ENCODE measurements around the gene FHOD3.
"Not testable (repeated sequence)": the region's sequence is repeated elsewhere in the genome, so short reads cannot be mapped to it uniquely, and the experiment has no call there.

The FHOD3 gene

DNA sequence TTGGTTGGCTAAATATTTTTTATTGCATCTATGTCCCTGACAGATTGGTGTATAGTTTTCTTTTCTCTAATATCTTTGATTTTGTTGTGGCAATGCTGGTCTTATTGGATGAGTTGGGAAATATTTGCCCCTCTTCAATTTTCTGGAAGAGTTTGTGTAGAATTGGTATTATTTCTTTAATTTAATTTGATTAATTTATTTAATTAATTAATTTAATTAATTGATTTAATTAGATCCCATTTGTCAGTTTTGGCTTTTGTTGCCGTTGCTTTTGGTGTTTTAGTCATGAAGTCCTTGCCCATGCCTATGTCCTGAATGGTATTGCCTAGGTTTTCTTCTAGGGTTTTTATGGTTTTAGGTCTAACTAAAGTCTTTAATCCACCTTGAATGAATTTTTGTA lies 253.8 kb downstream of the FHOD3 start:
- not testable (repeated sequence) for DNase-seq (ENCODE audit: low read depth)

DNA sequence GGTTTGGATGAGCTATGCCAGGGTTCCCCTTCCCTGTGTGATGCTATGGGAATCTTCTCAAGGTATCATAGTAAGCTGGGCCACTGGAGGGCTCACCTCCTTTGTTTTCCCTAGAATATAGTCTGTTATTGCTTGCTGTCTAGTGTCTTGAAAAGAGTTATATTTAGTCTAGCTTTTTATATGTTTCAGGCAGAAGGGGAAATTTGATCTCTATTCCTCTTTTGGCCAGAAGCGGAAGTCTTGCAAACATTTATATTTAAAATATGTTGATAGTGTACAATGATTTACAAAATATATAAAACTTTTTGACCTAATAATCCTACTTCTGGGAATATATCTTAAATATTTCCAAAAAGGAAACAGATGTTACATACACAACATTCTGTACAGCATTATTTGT lies 260.7 kb downstream of the FHOD3 start:
- no peak for DNase-seq (ENCODE audit: low read depth)

DNA sequence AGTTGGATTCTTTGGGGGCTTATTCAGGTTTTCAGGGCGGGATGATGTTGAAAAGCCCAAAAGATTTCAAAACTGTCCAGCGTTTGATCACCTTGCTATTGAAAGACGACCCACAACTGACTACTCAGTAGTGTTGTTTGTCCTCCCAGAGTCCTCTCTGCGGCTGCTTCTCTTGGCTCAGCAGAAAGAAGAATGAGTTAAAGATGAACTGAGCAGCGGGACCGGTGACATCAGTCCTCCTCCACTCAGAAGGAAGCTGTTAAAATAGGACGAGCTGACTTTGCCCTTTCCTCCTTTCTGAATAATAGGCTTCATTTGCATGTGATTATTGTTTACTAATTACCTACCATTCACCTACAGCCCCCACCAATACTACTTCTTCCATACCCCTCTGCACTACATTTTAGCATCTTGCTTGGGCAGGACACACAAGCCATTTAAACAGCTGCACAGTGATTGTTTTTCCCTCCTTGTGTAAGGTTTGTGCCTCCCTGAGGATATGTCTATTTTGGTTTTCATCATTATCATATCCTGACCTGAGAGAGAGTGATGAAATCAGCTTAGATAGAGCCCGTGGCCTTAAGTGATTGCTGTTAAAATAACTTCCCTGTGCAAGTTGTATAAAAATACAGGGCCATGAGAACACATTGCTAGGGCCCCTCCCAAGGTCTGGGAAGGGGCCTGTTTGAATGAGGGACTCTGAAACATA lies 261.8 kb downstream of the FHOD3 start:
- DNase-seq (ENCODE audit: low read depth) = no peak

DNA sequence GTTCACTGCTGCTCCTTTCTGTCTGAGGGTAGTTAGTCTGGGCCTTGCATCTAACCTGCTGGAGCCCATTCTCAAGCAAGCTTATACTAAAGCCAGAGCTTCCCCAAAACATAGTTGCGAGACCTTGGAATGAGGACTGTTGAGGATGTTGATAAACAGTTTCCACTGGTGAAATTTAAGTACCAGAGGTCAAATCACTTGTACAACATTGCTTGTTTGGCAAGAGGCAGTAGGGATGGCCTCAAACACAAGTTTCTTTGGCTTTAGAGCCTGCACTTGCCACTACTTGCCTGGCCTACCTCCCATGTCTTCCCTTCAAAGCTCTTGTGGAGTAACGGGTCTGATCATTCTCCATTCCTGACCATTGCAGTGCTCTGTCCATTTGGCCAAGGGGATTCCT lies 262.7 kb downstream of the FHOD3 start:
- no peak for DNase-seq (ENCODE audit: low read depth)

DNA sequence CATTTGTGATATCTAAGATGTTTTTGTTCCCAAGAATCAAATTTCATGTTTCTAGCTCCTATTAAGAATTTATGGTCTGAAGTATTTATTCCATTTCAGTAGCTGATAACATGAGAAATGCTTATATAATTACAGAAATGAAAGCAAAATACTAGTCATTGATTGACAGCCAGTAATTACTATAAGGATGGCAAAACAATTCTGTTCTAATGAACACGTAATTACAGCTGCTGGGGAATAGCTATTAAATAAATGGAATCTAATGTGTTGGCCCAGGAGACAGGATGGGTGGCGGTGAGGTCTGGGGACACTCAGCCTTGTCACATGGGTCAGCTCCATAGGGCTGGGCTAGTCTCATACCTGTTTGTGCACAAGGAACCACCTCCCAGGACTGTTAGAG lies 263.5 kb downstream of the FHOD3 start:
- DNase-seq (ENCODE audit: low read depth) = no peak

DNA sequence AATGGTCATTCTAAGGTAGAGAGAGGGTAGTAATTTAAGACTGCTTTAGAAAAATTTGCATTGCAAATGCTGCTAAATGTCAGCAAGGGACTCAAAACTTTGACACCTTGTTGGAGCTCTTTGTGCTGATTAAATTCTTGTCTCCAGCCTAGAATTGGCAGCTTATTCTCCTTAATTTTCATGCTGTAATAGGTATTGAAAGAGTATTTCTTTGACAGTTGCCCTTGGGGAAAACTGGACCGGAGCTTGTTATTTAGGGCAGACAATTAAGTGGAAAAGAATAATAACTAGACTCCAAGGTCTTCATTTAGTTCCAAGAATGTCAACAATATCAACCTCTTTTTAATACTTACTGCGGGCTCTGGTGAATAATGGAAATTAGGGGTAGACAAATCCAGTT lies 267.3 kb downstream of the FHOD3 start:
- no peak for DNase-seq (ENCODE audit: low read depth)

DNA sequence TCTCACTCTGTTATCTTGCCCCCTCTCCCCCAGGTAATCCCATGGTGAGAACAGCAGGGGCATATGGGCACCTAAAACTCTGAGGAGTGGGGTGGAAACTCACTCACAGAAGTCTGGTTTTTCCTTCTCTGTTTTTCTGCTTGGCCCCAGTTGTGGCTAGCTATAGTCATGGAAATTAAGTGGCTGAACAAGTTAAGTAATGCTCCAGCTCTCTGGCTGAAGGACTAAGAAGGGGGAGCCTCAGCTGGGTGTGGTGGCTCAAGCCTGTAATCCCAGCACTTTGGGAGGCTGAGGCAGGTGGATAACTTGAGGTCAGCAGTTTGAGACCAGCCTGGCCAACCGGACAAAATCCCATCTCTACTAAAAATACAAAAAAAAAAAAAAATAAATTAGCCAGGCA lies 270.3 kb downstream of the FHOD3 start:
- no peak for DNase-seq (ENCODE audit: low read depth)

DNA sequence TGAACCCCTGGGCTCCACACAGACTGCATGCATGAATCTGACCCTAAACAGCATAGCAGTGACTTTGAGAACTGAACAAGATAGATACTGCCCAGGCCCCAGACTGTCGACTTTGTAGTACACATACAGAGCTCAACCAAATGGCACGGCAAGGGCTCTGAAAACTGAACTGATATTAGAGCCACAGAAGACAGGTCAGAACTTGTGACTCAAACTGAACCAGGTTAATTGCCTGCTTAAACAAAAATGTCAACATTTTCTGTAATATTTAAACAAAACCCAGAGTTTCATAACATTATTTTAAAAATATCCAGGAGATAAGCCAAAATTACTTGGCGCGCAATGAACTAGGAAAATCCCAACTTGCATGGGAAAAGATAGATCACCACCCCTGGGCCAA lies 271.0 kb downstream of the FHOD3 start:
- DNase-seq (ENCODE audit: low read depth) = no peak

DNA sequence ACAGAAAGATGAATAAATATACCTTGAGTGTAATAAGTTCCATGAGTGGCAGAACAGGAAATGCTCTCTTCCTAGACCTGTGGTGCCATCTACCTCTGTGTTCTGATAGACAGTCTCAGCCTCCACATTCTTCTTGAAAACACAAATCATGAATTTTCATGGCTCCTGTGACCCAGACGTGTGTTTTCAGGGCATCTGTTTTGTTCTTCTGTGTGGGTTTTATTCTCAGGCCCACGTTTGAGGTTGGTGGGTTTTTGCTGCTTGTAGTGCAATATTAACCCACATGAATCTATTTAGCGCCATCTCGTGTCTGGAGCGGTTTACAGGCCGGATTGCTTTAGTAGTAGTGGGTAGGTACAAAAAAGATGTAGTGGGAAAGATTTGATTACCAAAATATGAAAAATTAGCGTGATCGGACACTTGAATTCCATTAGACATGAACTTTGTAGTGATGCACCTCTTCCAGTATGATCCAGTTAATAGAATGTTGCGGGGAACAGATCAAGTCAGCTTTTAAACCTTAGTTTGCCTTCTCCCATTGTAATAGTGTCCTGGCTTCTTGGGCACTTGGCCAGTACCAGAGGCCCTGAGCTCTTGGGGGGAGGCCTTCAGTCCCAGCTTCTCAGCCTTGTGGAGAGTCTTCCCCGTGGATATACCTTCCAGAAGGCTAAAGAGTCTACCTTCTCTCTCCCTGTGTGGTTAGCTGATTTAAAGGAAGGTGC lies 274.8 kb downstream of the FHOD3 start:
- no peak for DNase-seq (ENCODE audit: low read depth)

DNA sequence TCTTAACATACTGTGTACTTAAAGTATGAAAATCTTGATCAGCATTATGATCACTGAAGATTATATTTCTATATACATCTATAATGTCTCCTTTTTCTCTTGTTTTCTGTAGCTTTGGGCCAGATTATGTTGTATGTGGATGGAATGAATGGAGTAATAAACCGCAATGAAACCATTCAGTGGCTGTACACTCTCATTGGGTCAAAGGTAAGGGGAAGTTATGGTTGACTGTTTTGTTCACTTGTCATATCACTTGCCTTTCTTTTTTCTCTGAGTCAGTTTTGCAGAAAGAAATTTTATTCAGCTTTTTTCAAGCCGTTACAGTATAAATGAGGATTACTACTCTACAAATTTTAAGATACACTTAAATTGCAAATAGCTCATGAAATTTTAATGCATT lies 278.8 kb downstream of the FHOD3 start:
- DNase-seq (ENCODE audit: low read depth) = no peak

DNA sequence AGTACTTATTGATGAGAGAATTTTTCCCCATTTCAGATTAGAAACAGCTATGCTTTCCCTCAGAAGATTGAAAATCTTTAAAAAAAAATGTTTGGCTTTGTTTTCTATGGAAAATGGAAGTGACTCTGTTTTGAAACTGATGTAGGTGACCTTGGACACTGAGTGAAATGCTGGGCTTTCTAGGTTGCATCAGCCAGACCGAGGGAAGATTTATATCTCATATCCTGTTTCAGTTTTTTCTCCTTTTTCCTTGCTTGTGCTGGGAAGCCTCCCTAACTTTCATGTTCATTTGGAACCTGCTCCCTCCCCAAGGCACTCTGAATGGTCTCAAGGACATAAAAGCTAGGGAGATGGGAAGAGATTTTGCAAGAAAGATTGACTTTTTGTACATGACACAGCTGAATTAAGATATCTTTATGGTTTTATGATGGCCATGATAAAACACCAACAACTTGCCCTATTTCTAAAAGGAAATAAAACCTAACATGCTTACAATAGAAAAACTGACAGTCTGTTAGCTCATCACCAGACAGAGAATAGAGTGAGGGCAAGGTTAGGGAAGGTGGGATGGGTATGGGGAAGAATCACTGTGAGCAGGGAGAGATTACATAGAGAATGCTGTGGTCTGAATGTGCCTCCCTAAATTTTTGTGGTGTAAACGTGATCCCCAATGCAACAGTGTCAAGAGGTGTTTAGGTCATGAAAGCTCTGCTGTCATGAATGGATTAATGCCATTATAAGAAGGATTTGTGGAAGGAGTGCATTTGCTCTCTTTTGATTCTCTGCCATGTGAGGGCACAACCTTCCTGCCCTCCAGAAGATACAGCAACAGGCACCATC lies 281.6 kb downstream of the FHOD3 start:
- DNase-seq (ENCODE audit: low read depth) = no peak

DNA sequence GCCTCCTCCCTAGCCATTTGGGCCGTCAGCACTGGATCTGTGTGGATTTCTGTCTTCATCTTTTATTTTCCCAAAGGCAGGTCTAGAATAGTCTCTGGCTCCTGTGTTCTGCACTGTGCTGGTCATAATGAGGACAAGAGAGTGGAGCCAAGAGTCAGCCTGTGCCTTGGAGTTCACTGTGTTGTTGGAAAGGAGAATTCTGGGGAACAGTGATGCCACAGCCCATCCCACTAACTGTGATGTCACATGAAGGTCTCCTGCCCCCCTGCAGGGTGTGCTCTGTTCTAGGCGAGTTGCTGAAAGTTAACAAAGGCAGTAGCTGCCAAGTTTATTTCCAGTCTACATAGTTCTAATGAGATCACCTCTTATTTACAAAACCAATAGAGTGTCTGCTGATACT lies 282.8 kb downstream of the FHOD3 start:
- no peak for DNase-seq (ENCODE audit: low read depth)

DNA sequence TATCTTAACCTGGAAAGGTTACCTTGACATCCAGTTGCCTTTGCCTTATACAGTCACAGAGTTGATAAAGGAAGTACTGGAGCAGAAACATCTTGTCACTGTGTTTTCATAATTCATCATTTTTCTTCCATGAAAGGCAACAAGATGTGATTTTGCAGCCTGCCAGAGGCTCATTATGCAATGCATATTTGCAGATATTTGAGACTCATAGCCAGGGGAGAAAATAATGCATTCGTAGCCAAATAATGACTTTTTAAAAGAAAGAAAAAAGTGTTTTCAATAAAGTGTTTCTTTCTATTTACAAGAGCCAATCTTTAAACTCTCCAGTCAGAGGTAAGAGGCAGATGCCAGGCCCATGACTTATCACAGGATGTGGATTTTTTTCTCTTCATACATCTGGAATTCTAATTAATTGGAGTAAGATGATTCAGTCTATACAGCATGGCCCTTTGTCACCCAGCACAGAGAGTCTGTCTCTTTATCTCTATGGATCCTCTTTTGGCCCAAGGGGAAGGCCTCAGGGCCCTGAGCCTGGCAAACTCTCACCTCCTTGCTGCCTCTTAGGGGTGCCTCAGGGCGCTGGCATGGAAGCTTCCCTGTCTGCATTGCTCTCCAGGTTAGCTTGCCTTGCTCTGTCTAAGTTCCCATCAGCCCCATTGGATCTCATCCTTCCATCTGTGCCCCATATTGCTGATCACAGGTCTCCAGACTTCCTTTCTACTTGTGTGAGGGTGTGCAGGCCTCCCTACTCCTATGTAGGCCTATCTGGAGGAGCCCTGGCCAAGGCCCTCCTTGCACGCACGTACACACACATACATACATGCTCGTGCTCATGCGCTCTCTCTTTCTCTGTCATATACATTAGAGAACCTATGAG lies 283.6 kb downstream of the FHOD3 start:
- no peak for DNase-seq (ENCODE audit: low read depth)

DNA sequence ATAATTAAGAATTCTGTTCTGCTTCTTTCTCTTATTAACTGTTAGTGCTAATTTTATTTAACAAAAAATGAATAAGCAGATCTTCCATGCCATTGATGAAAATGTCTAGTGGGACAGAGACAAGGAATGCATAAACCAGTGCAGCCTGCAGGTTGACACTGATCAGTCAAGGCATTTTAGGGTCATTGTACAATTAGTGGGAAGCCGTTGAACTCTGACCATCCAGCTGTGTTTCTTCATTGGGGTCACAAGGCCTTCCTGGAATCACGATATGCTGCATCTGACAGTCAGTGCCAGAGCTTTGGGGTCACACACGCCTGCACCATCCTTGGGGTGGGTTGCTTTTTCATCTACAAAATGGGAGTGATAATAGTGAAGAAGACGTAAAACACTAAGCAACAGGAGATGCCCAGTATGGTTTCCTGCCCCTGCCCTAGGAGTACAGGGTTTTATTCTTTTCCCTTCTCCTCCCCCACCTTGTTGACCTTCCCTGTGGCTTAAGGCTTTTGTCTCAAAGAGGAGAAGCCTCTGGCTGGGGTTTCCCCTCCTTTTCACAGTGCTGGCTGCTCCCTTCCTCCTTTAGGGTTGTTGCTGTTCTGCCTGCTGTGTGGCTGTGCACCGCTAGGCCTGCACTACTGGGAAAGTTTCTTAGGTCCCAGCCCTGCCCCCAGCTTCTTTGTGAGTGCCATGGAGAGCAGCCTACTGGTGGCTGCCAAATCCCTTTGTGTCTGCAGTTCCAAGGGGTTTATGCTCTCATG lies 285.7 kb downstream of the FHOD3 start:
- DNase-seq (ENCODE audit: low read depth) = no peak

DNA sequence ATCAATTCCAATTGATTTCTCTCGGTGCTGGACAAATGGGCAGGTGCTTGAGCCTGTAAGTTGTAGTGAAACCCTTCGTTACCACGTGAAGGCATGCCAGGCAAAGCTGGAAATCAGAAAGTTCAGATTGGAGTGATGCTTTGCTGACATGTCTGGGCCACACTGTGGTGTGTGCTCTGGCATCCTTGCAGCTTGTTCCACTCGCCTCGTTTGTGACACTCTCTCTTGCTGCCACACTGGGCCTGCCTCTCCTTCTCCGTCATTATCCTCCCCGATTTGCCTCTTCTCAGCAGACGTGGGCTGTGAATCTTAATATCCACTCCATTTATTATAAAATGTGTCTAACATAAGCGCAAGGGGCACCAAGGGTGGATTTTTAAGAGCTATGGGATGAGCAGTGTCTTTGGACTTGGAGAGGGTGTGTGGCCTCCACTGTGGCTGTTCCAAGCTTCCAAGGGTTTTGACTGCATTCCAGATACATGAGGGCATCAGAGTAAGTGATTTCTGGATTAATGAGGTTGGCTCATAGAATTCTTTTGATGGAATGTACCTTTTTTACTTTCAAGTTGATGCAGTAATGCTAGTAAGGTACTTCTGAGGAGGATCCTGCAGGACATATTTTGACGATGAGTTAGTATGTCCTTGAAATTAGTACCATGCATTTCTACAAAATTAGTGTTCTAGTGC lies 292.5 kb downstream of the FHOD3 start:
- DNase-seq (ENCODE audit: low read depth) = no peak

DNA sequence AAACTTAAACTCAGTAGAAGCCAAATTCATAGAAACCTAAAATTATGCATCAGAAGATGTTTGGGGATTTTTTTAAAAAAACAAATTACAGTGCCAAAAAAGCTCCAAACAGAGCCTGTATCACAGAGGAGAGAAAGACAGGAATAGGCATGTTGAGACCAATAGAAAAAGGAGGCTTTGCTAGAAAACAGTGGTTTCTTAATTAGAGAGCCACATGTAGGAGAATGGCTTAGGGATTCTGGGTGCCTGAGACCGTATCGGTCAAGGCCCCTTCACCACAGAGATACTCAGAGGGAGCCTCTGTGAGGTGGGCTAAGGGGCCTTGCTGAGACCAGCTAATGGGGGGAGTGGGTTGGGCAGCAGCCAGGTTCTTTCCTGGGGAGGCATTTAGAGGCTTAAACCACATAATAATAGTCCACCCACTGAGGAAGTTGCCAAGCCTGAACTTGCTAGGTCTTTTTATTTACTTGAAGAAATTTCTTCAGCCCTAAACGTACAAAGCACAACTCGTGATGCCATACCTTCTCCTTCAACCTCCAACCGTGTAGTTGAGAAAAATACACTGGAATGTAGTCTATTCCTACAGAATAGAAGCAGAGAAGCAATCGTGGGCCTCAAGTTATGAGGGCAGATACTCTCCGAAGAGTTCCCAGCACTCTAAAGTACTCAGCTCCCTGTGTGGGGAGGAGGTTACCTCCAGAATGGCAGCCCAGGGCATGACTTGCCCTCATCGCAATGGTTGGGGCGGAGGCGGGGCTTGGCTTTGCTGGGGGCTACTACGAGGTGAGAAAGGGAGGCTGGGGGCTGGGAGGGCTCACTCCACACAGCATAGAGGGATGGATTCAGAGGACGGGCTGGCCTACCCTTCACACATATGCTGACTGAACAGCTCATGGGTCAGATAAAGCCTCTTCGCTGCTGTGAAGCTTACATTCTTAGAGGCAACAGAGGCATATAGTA lies 293.4 kb downstream of the FHOD3 start:
- no peak for DNase-seq (ENCODE audit: low read depth)

DNA sequence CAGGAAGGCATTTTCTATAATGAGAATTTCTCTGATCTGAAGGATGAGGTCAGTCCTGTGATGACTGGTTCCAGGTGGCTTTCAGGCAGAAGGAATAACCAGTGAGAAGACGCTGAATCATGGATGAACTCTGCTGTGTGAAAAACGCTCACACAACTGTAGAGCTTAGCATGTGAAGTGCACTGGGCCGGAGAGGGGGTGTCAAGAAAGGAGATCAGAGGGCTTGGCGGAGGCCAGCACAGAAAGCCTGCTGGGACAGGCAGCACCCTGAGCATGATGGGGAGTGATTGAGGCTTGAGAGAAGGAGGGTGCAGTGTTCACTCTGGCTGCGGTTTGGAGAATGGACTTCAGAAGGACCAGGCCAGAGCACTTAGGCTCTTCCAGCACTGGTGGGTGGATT lies 294.8 kb downstream of the FHOD3 start:
- DNase-seq (ENCODE audit: low read depth) = no peak

DNA sequence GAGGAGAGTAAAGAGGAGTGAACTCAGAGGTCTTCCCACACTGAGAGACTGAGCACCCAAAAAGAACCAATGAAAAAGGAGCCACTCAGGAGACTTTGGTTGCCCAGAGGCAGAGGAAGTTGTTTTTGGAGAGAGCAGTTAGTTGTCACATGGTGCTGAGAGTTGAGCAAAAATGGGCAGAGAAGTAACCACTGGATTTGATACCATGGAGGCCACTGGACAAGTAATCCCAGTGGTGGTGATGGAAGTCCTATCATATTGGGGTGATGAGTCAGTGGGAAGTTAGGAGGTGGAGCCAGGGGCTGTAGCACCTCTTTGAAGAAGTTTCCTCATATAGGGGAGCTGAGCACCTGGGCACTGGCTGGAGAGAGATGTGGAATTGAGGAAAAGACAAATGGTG lies 295.5 kb downstream of the FHOD3 start:
- DNase-seq (ENCODE audit: low read depth) = no peak

DNA sequence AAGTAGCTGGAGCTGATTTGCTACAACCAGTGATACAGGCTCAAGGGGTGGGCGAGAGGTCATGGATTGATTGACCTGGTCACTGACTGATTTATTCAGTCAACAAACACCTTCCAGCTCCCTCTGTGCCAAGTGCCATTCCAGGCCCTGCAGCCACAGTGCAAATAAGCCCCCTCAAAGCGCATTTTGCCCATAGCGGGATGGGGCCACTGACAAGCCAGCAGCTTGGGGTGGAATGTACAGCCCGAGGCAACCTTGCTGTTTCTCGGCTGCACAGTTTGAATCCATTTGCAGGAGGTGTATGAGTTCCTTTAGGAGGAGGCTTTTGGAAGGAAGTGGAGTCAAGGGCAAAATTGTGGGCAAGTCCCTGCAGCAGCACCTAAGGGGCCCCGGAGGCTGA lies 296.1 kb downstream of the FHOD3 start:
- no peak for DNase-seq (ENCODE audit: low read depth)

DNA sequence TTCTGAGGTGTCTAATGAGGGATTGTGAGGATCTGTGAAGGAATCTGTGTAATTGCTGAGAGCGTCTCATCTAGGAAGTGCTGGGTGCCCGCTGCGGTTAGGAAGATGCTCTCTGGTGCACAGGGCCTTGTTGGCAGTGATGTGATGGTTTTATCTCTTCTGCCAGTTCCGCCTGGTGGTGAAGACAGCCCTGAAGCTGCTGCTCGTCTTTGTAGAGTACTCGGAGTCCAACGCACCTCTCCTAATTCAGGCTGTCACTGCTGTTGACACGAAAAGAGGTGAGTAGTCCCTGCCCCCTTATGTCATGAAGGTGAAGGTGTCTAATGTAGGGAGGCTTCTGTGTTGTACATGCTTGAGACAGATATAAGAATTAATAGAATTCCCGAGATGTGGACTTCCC lies 297.1 kb downstream of the FHOD3 start:
- no peak for DNase-seq (ENCODE audit: low read depth)
